GM12878 (cell line): ENCODE results near the gene THSD4. TPM values are rescaled to one million over a fixed set of nuclear protein-coding genes. Genes with fewer than 3 reads are reported as not detected.

Source experiments
- ATAC-seq: fragments of 200-7000 bp; cut with Tn5 transposase; 3 replicates; pipeline ENCODE4 v1.9.1; 2020; ENCODE audit warnings: mild to moderate bottlenecking, moderate library complexity
- BruUV-seq: library from RNA; stranded (reverse); fragments of 400-500 nt; replicated peaks from 2 replicates; lab custom pipeline; 2021; lab: Mats Ljungman, UMichigan
- CTCF ChIA-PET: fragments of 300-600 bp; sonication (Branson Sonifier 250); formaldehyde crosslinking; extraction: SDS; loops from one replicate; lab custom pipeline; 2021; ENCODE audit warnings: inconsistent platforms; lab: Yijun Ruan, JAX
- POLR2A ChIA-PET: fragments of 350-600 bp; formaldehyde crosslinking; extraction: SDS; loops from one replicate; lab custom pipeline; 2021; ENCODE audit warnings: inconsistent platforms; lab: Charles Lee
- RAD21 ChIA-PET: fragments of 300-600 bp; sonication (Branson Sonifier 250); formaldehyde crosslinking; loops from one replicate; lab custom pipeline; 2023; ENCODE audit warnings: antibody characterized with exemption; ENCODE audit not compliant: unreplicated experiment; lab: Charles Lee
- SMC1A ChIA-PET: fragments of 300-600 bp; sonication (Branson Sonifier 250); formaldehyde crosslinking; loops from one replicate; lab custom pipeline; 2023; ENCODE audit not compliant: unreplicated experiment, uncharacterized antibody; lab: Charles Lee
- DNase-seq: peaks from one replicate; pipeline ENCODE4 v3.0.0-alpha.2; 2011; ENCODE audit warnings: low read depth, low spot score
- FAIRE-seq: peaks from 3 replicates; lab custom pipeline; 2011; peaks lifted over from hg19 to GRCh38; lab: Jason Lieb, UNC
- H2AFZ ChIP-seq: 2 replicates; pipeline ENCODE4 v1.6.0; 2011; ENCODE audit warnings: low read depth, low read length, control low read depth; ENCODE audit not compliant: control insufficient read depth
- H3K27ac ChIP-seq: 2 replicates; pipeline ENCODE4 v1.5.1; 2011; ENCODE audit warnings: control low read depth; ENCODE audit not compliant: control insufficient read depth, insufficient read depth
- H3K27me3 ChIP-seq, 2 experiments: replicated peaks in 1 of 2; 2 replicates each; pipeline versions ENCODE4 v1.6.0 to v1.6.1; 2011; ENCODE audit warnings: low read length in 1 of 2; ENCODE audit not compliant: control insufficient read depth in 2 of 2, insufficient read depth in 2 of 2
- H3K36me3 ChIP-seq, 2 experiments: 2 replicates each; pipeline ENCODE4 v1.5.1; 2011; ENCODE audit warnings: low read length in 1 of 2; ENCODE audit not compliant: control insufficient read depth in 2 of 2, insufficient read depth in 2 of 2
- H3K4me1 ChIP-seq: 2 replicates; pipeline ENCODE4 v1.6.1; 2011; ENCODE audit warnings: mild to moderate bottlenecking, low read length, moderate library complexity, mixed read lengths; ENCODE audit not compliant: control insufficient read depth, insufficient read depth
- H3K4me2 ChIP-seq: 2 replicates; pipeline ENCODE4 v1.6.0; 2011; ENCODE audit warnings: control low read depth; ENCODE audit not compliant: control insufficient read depth, insufficient read depth
- H3K4me3 ChIP-seq: fragments of 200-600 bp; sonication (generic); 2 replicates; pipeline ENCODE4 v1.5.1; 2016
- H3K79me2 ChIP-seq: 2 replicates; pipeline ENCODE4 v1.6.0; 2011; ENCODE audit warnings: low read length; ENCODE audit not compliant: control insufficient read depth, insufficient read depth
- H3K9ac ChIP-seq: 2 replicates; pipeline ENCODE4 v1.8.0; 2011; ENCODE audit warnings: low read length, control low read depth, mixed read lengths; ENCODE audit not compliant: control insufficient read depth, insufficient read depth
- H3K9me3 ChIP-seq: replicated peaks from 3 replicates; pipeline ENCODE4 v1.5.1; 2011; ENCODE audit warnings: mild to moderate bottlenecking, low read length; ENCODE audit not compliant: control insufficient read depth, insufficient read depth
- H4K20me1 ChIP-seq: 2 replicates; pipeline ENCODE4 v1.6.0; 2011; ENCODE audit not compliant: control insufficient read depth, insufficient read depth
- EP300 ChIP-seq, 2 experiments: fragments of 150-350 bp in 1 of 2; IDR thresholded peaks; 2 replicates each; pipeline ENCODE4 v1.6.1; 2011 to 2012; ENCODE audit warnings: low read depth in 2 of 2, low read length in 2 of 2, borderline replicate concordance in 1 of 2, improper control_type of control experiment in 1 of 2, inconsistent platforms in 1 of 2; ENCODE audit not compliant: control insufficient read depth in 1 of 2
- EZH2 ChIP-seq: IDR thresholded peaks from 2 replicates; pipeline ENCODE4 v1.6.1; 2012; ENCODE audit warnings: low read depth, mild to moderate bottlenecking, control low read depth, inconsistent platforms, low read length, borderline replicate concordance; ENCODE audit not compliant: control insufficient read depth
- MEF2A ChIP-seq: IDR thresholded peaks from 2 replicates; pipeline ENCODE4 v1.6.1; 2011; ENCODE audit warnings: low read depth, mild to moderate bottlenecking, low read length, moderate library complexity; ENCODE audit not compliant: insufficient read depth
- NFYA ChIP-seq: IDR thresholded peaks from 2 replicates; pipeline ENCODE4 v1.6.1; 2011; ENCODE audit warnings: low read depth, mild to moderate bottlenecking, low read length, improper control_type of control experiment, borderline replicate concordance
- PML ChIP-seq: IDR thresholded peaks from 2 replicates; pipeline ENCODE4 v1.6.1; 2012; ENCODE audit warnings: low read length, inconsistent platforms
- POLR2AphosphoS5 ChIP-seq: IDR thresholded peaks from 2 replicates; pipeline ENCODE4 v1.6.1; 2011; ENCODE audit warnings: mild to moderate bottlenecking, low read length, inconsistent platforms
- RB1 ChIP-seq: fragments of 450-650 bp; formaldehyde crosslinking; IDR thresholded peaks from 2 replicates; pipeline ENCODE4 v1.6.1; 2017; ENCODE audit warnings: mild to moderate bottlenecking, borderline replicate concordance
- ZNF384 ChIP-seq: IDR thresholded peaks from 2 replicates; pipeline ENCODE4 v1.6.1; 2012; ENCODE audit warnings: low read depth, mild to moderate bottlenecking, low read length, improper control_type of control experiment, borderline replicate concordance
- ZNF622 ChIP-seq: fragments of 450-650 bp; IDR thresholded peaks from 2 replicates; pipeline ENCODE4 v1.6.1; 2017; ENCODE audit warnings: mild to moderate bottlenecking, inconsistent platforms
- WGBS: methylation state at CpG from one replicate; pipeline ENCODE4 v1.1.6; 2016; ENCODE audit warnings: low lambda C conversion rate; ENCODE audit not compliant: insufficient replicate concordance, insufficient coverage; ENCODE audit errors: missing lambda C conversion rate; 5-methylcytosine and 5-hydroxymethylcytosine counted together
- in situ Hi-C: fragments of 300-500 bp; cut with MboI; formaldehyde crosslinking; loops from 9 replicates; pipeline ENCODE4 v1.14.3; 2018; ENCODE audit warnings: mixed read lengths
- intact Hi-C: fragments of 100-400 bp; cut with micrococcal nuclease; formaldehyde crosslinking; loops from one replicate; pipeline ENCODE4 v1.14.2; 2022; ENCODE audit not compliant: unreplicated experiment
- polyA plus RNA-seq, 11 experiments: library from polyadenylated mRNA; depleted of rRNA in 4 of 11; unstranded in 6 of 11; stranded (reverse) in 5 of 11; fragments of >200 nt; fragmentation: Nextera tagmentation in 4 of 11; fragmentation: Illumina TruSeq in 1 of 11; extraction: Ambion mirVana in 4 of 11; extraction: Trizol in 1 of 11; gene quantifications; 1 replicate in 1 of 11; 2 replicates in 10 of 11; pipeline versions ENCODE4 v1.2.1 to v1.2.3, GENCODE V29; 2011 to 2016; ENCODE audit warnings: inconsistent platforms in 2 of 11, missing spikeins in 2 of 11, low read depth in 1 of 11
- total RNA-seq, 4 experiments: library from RNA; depleted of rRNA in 3 of 4; stranded (reverse); fragments of >200 nt in 3 of 4; fragmentation: Illumina TruSeq in 1 of 4; extraction: Trizol in 1 of 4; gene quantifications; 2 replicates each; pipeline versions ENCODE4 v1.2.1 to v1.2.3, GENCODE V29; 2013 to 2021
- TF ChIP-seq, protein P1 (sequence below): IDR thresholded peaks from 2 replicates; pipeline ENCODE4 v1.6.1; 2012; ENCODE audit warnings: low read depth, low read length, improper control_type of control experiment
- TF ChIP-seq, protein P2 (sequence below): fragments of 450-650 bp; IDR thresholded peaks from 2 replicates; pipeline ENCODE4 v1.6.1; 2017; ENCODE audit warnings: low read depth, mild to moderate bottlenecking, moderate library complexity
- TF ChIP-seq, protein P3 (sequence below): IDR thresholded peaks from 2 replicates; pipeline ENCODE4 v1.6.1; 2012; ENCODE audit warnings: low read length, inconsistent platforms
- TF ChIP-seq, protein P4 (sequence below): fragments of 450-650 bp; IDR thresholded peaks from 2 replicates; pipeline ENCODE4 v1.6.1; 2016; ENCODE audit warnings: mild to moderate bottlenecking
- TF ChIP-seq, protein P5 (sequence below): IDR thresholded peaks from 2 replicates; pipeline ENCODE4 v1.6.1; 2011; ENCODE audit warnings: low read depth, low read length, improper control_type of control experiment, borderline replicate concordance

The THSD4 gene
- total and polyA plus RNA-seq, 10 of the 15 experiments (the other 5 are each of a cell fraction or from before 2014, with no cell fraction given) = 0.04 to 0.13 (median 0.05) TPM; not detected in 7

DNA sequence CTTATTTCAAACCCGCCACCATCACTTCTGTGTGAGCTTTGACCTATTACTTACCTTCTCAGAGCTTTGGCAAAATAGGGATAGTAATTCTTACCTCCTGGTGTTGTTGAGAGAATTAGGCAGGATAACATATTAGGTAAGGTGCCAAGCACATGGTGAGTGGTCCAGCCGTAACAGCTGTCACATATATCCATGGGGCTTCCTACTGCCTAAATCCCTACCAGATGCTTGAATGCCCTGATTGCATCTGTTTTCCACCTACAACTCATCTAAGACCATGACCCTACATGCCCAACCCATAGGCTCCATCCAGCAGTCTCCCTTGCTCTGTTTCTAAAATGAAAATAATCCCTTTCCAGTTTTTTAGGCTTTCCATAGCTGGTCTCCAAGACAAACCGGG lies 532.8 kb downstream of the THSD4 start:
- CTCF ChIA-PET = no interaction called here
- Histone ChIP-seq H4K20me1 (no peaks in the 10 kb centered on the region), H3K27me3 (no peaks in the 10 kb centered on the region; a peak in 1 of 4 replicates), H3K36me3 (no peaks in the 10 kb centered on the region), H3K9ac (no peak overlapping the region), H3K27ac (no peak overlapping the region), H2AFZ (no peak overlapping the region), H3K4me3 (no peak overlapping the region), H3K4me2 (no peak overlapping the region), H3K4me1 (no peaks in the 10 kb centered on the region), H3K9me3 (no peaks in the 10 kb centered on the region), H3K79me2 (no peaks in the 10 kb centered on the region)
- FAIRE-seq (no peak), ATAC-seq (no peak), DNase-seq (no peak)
- TF ChIP-seq, protein P1, sequence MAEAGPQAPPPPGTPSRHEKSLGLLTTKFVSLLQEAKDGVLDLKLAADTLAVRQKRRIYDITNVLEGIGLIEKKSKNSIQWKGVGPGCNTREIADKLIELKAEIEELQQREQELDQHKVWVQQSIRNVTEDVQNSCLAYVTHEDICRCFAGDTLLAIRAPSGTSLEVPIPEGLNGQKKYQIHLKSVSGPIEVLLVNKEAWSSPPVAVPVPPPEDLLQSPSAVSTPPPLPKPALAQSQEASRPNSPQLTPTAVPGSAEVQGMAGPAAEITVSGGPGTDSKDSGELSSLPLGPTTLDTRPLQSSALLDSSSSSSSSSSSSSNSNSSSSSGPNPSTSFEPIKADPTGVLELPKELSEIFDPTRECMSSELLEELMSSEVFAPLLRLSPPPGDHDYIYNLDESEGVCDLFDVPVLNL = no peak
- TF ChIP-seq PML (no peak), NFYA (no peak), EZH2 (no peak), POLR2AphosphoS5 (no peak), RB1 (no peak), MEF2A (no peak), ZNF622 (no peak), EP300 (IDR thresholded peaks at IDR 0.05; ENCODE audit: borderline replicate concordance in 1 of 2, control insufficient read depth in 1 of 2, low read depth in 2 of 2, low read length in 2 of 2) (no peak), ZNF384 (no peak)
- TF ChIP-seq, protein P2, sequence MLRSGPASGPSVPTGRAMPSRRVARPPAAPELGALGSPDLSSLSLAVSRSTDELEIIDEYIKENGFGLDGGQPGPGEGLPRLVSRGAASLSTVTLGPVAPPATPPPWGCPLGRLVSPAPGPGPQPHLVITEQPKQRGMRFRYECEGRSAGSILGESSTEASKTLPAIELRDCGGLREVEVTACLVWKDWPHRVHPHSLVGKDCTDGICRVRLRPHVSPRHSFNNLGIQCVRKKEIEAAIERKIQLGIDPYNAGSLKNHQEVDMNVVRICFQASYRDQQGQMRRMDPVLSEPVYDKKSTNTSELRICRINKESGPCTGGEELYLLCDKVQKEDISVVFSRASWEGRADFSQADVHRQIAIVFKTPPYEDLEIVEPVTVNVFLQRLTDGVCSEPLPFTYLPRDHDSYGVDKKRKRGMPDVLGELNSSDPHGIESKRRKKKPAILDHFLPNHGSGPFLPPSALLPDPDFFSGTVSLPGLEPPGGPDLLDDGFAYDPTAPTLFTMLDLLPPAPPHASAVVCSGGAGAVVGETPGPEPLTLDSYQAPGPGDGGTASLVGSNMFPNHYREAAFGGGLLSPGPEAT = no peak
- TF ChIP-seq, protein P3, sequence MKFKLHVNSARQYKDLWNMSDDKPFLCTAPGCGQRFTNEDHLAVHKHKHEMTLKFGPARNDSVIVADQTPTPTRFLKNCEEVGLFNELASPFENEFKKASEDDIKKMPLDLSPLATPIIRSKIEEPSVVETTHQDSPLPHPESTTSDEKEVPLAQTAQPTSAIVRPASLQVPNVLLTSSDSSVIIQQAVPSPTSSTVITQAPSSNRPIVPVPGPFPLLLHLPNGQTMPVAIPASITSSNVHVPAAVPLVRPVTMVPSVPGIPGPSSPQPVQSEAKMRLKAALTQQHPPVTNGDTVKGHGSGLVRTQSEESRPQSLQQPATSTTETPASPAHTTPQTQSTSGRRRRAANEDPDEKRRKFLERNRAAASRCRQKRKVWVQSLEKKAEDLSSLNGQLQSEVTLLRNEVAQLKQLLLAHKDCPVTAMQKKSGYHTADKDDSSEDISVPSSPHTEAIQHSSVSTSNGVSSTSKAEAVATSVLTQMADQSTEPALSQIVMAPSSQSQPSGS = no peak
- TF ChIP-seq, protein P4, sequence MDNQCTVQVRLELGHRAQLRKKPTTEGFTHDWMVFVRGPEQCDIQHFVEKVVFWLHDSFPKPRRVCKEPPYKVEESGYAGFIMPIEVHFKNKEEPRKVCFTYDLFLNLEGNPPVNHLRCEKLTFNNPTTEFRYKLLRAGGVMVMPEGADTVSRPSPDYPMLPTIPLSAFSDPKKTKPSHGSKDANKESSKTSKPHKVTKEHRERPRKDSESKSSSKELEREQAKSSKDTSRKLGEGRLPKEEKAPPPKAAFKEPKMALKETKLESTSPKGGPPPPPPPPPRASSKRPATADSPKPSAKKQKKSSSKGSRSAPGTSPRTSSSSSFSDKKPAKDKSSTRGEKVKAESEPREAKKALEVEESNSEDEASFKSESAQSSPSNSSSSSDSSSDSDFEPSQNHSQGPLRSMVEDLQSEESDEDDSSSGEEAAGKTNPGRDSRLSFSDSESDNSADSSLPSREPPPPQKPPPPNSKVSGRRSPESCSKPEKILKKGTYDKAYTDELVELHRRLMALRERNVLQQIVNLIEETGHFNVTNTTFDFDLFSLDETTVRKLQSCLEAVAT = no peak
- TF ChIP-seq, protein P5, sequence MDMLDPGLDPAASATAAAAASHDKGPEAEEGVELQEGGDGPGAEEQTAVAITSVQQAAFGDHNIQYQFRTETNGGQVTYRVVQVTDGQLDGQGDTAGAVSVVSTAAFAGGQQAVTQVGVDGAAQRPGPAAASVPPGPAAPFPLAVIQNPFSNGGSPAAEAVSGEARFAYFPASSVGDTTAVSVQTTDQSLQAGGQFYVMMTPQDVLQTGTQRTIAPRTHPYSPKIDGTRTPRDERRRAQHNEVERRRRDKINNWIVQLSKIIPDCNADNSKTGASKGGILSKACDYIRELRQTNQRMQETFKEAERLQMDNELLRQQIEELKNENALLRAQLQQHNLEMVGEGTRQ = no peak
- intact Hi-C loops = no loop called here
- 50% methylated on average over 3 of the region's 3 CpGs for WGBS
- RAD21 ChIA-PET = no interaction called here
- in situ Hi-C loops = no loop called here
- SMC1A ChIA-PET = no interaction called here
- POLR2A ChIA-PET = no interaction called here
- no TSS peak for BruUV-seq
